Activated T-cell treated with anti-CD3 and anti-CD28 coated beads, Interleukin-2, amount 50 U/mL, for 72 hours (primary cell): ENCODE data around the gene DHX35. TPM values are rescaled to one million over a fixed set of nuclear protein-coding genes. Genes with fewer than 3 reads are reported as not detected.

Experiments
- ATAC-seq, 2 donors: fragments of 150-1000 bp; cut with Tn5 transposase; replicated peaks in 1 of 2; 2 replicates each; pipeline ENCODE4 v1.10.0; 2021; ENCODE audit warnings: moderate library complexity in 2 of 2, mild to moderate bottlenecking in 1 of 2
- DNase-seq, 2 donors: peaks; one replicate each; pipeline ENCODE4 v3.0.0; 2021 to 2022; ENCODE audit warnings: mixed read lengths in 1 of 2
- H3K27ac Mint-ChIP-seq: one replicate; pipeline ENCODE4 v1.8.0; 2022; ENCODE audit warnings: mild to moderate bottlenecking, moderate library complexity, mixed read lengths
- H3K27me3 Mint-ChIP-seq: one replicate; pipeline ENCODE4 v1.8.0; 2022; ENCODE audit warnings: low read depth, mixed read lengths
- H3K36me3 Mint-ChIP-seq, 2 donors: one replicate each; pipeline ENCODE4 v1.8.0; 2022; ENCODE audit warnings: mixed read lengths in 2 of 2, mild to moderate bottlenecking in 1 of 2; ENCODE audit not compliant: insufficient read depth in 2 of 2
- H3K4me1 Mint-ChIP-seq: one replicate; pipeline ENCODE4 v1.8.0; 2022; ENCODE audit warnings: low read depth, mixed read lengths
- H3K4me3 Mint-ChIP-seq, 2 donors: one replicate each; pipeline ENCODE4 v1.8.0; 2022; ENCODE audit warnings: mild to moderate bottlenecking in 2 of 2, mixed read lengths in 2 of 2, moderate library complexity in 2 of 2
- H3K9me3 Mint-ChIP-seq, 2 donors: one replicate each; pipeline ENCODE4 v1.8.0; 2022; ENCODE audit warnings: mixed read lengths in 2 of 2
- total RNA-seq, 2 donors: library from RNA; stranded (reverse); gene quantifications; one replicate each; pipeline ENCODE4 v1.2.3, GENCODE V29; 2022

The DHX35 gene
- total RNA-seq, 2 donors from 2014 or later: 9.4 to 14.2 TPM

DNA sequence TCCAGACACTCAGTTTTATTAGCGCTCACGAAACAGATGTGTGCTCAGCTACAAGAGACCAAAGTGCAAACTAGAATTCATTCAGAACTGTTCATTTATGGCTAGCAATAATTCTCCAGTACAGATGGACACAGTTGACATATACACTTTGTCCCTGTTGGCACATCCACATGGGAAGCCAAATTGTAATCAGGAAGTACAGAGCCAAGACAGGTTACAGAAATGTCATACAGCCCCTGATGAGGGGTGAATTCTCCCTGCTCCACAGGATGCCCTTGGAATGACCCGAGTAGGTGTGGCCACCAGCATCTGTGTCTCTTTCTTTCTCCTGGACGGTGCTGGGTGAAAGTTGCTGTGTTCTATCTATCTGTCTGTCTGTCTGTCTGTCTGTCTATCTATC lies 7.6 kb downstream of the DHX35 start:
- Mint-ChIP-seq H3K27ac (no peak overlapping the region), H3K4me1 (peaks cover 20% of the 10 kb centered on the region), H3K4me3 (no peak overlapping the region), H3K9me3 (no peaks in the 10 kb centered on the region), H3K36me3 (peaks cover 4 to 13% of the 10 kb centered on the region in 2 donors), H3K27me3 (no peaks in the 10 kb centered on the region)
- ATAC-seq (no peak), DNase-seq (no peak)

- DNase-seq (no peak), ATAC-seq (peak in 1 of 2 donors; percentile 76)
- Mint-ChIP-seq H3K27me3 (no peaks in the 10 kb centered on the region), H3K27ac (peak overlapping the region; percentile 86), H3K4me3 (no peak overlapping the region), H3K9me3 (no peaks in the 10 kb centered on the region), H3K4me1 (peaks cover 14% of the 10 kb centered on the region), H3K36me3 (peaks cover 4 to 11% of the 10 kb centered on the region in 2 donors)
Measured at GRCh38 chr20:38970302-38970701, 8.2 kb downstream of the DHX35 start.

DNA sequence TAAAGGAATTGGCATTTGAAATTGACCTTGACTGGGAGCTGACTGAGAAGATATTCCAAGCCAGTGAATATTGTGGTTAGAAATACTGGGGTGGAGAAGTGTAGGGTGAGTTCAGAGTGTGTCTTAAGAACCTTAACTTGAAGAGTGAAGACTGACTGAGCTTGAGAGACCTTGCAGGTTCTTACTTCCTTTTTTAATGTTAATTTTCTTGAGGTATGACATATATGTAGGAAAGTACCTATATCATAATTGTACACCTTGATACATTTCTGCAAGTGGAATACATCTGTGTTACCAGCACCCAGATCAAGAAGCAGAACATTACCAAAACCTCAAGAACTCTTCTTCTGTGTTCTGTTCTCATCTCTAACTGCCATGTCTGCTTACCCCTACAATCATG lies 11.0 kb downstream of the DHX35 start:
- ATAC-seq: no peak
- H3K4me3 Mint-ChIP-seq: no peak overlapping the region
- H3K9me3 Mint-ChIP-seq: no peaks in the 10 kb centered on the region
- no peaks in the 10 kb centered on the region for H3K27me3 Mint-ChIP-seq
- H3K36me3 Mint-ChIP-seq: peaks cover 4 to 11% of the 10 kb centered on the region in 2 donors
- H3K4me1 Mint-ChIP-seq: peaks cover 10% of the 10 kb centered on the region
- no peak for DNase-seq
- H3K27ac Mint-ChIP-seq: peak overlapping the region; percentile 71

DNA sequence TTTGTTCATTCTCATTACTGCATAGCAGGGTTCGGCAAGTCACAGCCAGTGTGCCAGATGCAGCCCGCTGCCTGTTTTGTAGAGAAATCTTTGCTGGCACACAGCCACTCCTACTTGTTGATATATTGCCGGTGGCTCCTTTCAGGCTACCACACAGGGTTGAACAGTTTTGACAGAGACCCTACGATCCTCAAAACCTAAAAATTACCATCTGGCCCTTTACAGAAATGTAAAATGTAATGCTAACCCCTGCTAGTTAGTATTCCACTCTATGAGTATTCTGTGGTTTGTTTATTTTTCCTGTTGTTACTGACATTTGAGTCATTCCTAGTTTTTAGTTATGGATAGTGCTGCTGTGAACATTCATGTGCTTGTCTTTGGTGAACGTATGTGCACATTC lies 11.5 kb downstream of the DHX35 start:
- Mint-ChIP-seq H3K9me3 (no peaks in the 10 kb centered on the region), H3K36me3 (peaks cover 4 to 11% of the 10 kb centered on the region in 2 donors), H3K4me1 (peaks cover 10% of the 10 kb centered on the region), H3K4me3 (no peak overlapping the region), H3K27ac (peak overlapping the region; percentile 71), H3K27me3 (no peaks in the 10 kb centered on the region)
- DNase-seq (no peak), ATAC-seq (no peak)

GRCh38 chr20:38975539-38976120 lies 13.5 kb downstream of the DHX35 start:
- Mint-ChIP-seq H3K4me1 (peaks cover 10% of the 10 kb centered on the region), H3K27me3 (no peaks in the 10 kb centered on the region), H3K4me3 (no peak overlapping the region), H3K36me3 (peaks cover 4 to 8% of the 10 kb centered on the region in 2 donors), H3K27ac (no peak overlapping the region), H3K9me3 (no peaks in the 10 kb centered on the region)
- DNase-seq: no peak
- ATAC-seq: peak; percentile 79 to 91

DNA sequence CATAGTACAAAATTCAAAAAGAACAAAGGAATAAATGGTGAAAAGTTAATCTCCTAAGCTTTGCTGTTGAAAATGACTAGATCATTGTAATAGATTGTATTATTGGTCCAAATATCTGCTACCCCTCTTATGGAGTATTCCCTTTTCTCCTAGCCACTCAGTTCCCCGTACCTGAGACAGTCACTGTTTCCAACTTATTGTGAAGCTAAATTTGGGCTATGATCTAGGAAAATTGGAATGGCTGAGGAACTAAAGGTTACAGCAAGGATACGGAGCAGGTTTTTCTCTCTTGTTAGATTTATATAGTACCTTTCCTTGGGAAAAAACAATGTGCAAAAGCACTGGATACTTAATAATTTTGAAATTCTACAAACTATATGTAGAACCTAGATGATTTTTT lies 17.3 kb downstream of the DHX35 start:
- Mint-ChIP-seq H3K27ac (no peak overlapping the region), H3K4me3 (no peak overlapping the region), H3K4me1 (peaks cover 8% of the 10 kb centered on the region), H3K36me3 (peaks cover 2% of the 10 kb centered on the region in 2 donors), H3K27me3 (no peaks in the 10 kb centered on the region), H3K9me3 (no peaks in the 10 kb centered on the region)
- ATAC-seq: no peak
- no peak for DNase-seq

DNA sequence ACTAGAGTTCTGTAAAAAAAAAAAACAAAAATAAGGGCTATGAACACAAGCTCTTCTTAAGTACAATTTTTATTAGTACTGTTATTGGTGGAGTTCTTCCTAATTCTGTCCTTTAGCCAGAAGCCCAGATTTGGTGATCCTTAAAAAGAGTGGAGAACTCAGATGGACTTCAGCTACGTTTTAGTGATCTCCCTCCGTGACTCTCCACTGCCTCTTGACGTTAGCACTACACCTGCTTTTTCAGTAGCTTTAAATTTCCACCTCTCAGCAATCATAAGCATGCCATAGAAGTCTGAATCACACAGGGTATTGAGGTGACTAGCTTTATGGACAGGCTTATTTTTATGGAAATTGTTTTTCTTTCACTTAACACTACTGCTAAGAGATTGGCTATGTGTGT lies 17.7 kb downstream of the DHX35 start:
- Mint-ChIP-seq H3K4me1 (peaks cover 5% of the 10 kb centered on the region), H3K9me3 (no peaks in the 10 kb centered on the region), H3K4me3 (no peak overlapping the region), H3K27me3 (no peaks in the 10 kb centered on the region), H3K27ac (no peak overlapping the region), H3K36me3 (no peaks in the 10 kb centered on the region)
- ATAC-seq: no peak
- DNase-seq: no peak

- no peak for ATAC-seq
- no peak overlapping the region for H3K27ac Mint-ChIP-seq
- no peaks in the 10 kb centered on the region for H3K36me3 Mint-ChIP-seq
Measured at GRCh38 chr20:38982291-38982690, 20.1 kb downstream of the DHX35 start.

DNA sequence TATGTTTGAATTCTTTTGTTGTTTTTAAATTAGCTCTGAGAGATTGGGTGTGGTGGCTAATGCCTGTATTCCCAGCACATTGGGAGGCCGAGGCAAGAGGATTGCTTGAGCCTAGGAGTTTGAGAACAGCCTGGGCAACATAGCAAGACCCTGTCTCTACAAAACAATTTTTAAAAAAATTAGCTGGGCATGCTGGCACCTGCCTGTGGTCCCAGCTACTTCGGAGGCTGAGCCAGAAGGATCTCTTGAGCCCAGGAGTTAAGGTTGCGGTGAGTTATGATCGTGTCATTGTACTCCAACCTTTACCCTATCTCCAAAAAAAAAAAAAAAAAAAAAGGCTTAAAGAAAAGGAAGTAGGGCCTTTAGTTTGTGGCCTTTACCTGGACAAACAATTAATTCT lies 22.9 kb downstream of the DHX35 start:
- Mint-ChIP-seq H3K4me3 (no peak overlapping the region), H3K27ac (no peak overlapping the region), H3K9me3 (no peaks in the 10 kb centered on the region), H3K36me3 (peaks cover 0 to 11% of the 10 kb centered on the region in 2 donors), H3K27me3 (no peaks in the 10 kb centered on the region), H3K4me1 (peaks cover 14% of the 10 kb centered on the region)
- DNase-seq (no peak), ATAC-seq (no peak)

More at GRCh38 chr20:38982291-38982690, 20.1 kb downstream of the DHX35 start:
- H3K27me3 Mint-ChIP-seq: no peaks in the 10 kb centered on the region
- H3K4me1 Mint-ChIP-seq: peaks cover 5% of the 10 kb centered on the region
- H3K9me3 Mint-ChIP-seq: no peaks in the 10 kb centered on the region
- no peak for DNase-seq
- H3K4me3 Mint-ChIP-seq: no peak overlapping the region

- H3K36me3 Mint-ChIP-seq: peaks cover 0 to 12% of the 10 kb centered on the region in 2 donors
- no peak for ATAC-seq
- H3K4me3 Mint-ChIP-seq: no peak overlapping the region
- H3K4me1 Mint-ChIP-seq: peaks cover 14% of the 10 kb centered on the region
- H3K27me3 Mint-ChIP-seq: no peaks in the 10 kb centered on the region
- H3K9me3 Mint-ChIP-seq: no peaks in the 10 kb centered on the region
- no peak for DNase-seq
- no peak overlapping the region for H3K27ac Mint-ChIP-seq
Measured at GRCh38 chr20:38985603-38986170, 23.5 kb downstream of the DHX35 start.

GRCh38 chr20:38986663-38987062 lies 24.5 kb downstream of the DHX35 start:
- ATAC-seq (no peak), DNase-seq (no peak)
- H3K9me3 Mint-ChIP-seq: no peaks in the 10 kb centered on the region
- H3K27me3 Mint-ChIP-seq: no peaks in the 10 kb centered on the region
- no peak overlapping the region for H3K27ac Mint-ChIP-seq
- H3K4me3 Mint-ChIP-seq: no peak overlapping the region
- H3K4me1 Mint-ChIP-seq: peaks cover 14% of the 10 kb centered on the region
- H3K36me3 Mint-ChIP-seq: peaks cover 0 to 12% of the 10 kb centered on the region in 2 donors

DNA sequence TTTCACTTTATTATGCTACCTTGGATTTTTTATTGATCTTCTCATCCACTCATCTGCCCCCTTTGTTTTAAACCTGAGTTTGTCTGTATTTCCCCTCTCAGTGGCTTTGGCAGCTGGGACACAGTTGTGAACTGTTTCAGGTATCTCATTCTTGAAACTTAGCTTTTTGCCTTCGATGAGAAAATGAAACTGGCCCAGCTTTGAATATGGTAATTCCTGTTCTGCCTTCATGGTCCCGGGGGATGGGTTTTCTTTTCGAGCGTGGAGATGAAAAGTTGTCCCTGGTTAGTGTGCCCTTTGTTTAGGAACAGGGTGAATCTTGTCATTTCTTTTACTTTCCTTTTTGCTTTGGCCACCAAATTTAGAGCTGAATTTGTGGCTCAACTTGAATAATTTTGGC lies 25.6 kb downstream of the DHX35 start:
- peak overlapping the region in 1 of 2 donors; percentile 62 for H3K4me3 Mint-ChIP-seq
- peaks cover 0 to 12% of the 10 kb centered on the region in 2 donors for H3K36me3 Mint-ChIP-seq

DNA sequence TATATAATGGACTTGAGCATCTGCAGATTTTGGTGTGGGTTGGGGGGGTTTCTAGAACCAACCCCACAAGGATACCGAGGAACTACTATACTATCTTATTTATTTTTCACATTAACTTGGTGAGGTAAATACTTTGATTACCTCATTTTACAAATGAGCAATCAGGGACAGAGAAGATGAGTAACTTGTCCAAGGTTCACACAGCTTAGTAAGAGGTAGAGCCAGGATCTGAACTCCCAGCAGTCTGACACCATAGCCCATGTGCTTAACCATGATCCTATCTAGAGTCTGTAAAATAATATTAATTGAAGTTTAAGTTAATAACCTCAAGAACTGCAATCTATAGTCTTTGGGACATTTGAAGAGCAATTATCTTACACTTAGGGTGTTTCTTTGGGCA lies 28.6 kb downstream of the DHX35 start:
- H3K4me1 Mint-ChIP-seq: peaks cover 9% of the 10 kb centered on the region
- H3K36me3 Mint-ChIP-seq: peaks cover 0 to 12% of the 10 kb centered on the region in 2 donors
- no peaks in the 10 kb centered on the region for H3K27me3 Mint-ChIP-seq
- H3K4me3 Mint-ChIP-seq: no peak overlapping the region
- H3K27ac Mint-ChIP-seq: no peak overlapping the region
- H3K9me3 Mint-ChIP-seq: no peaks in the 10 kb centered on the region
- DNase-seq (no peak), ATAC-seq (no peak)

More for the DNA sequence above, 25.6 kb downstream of the DHX35 start:
- Mint-ChIP-seq H3K9me3 (no peaks in the 10 kb centered on the region), H3K27ac (peak overlapping the region; percentile 76), H3K4me1 (peaks cover 9% of the 10 kb centered on the region), H3K27me3 (no peaks in the 10 kb centered on the region)
- ATAC-seq: no peak
- no peak for DNase-seq
